Breast epithelium (tissue), 3 donors: ENCODE results near the gene STMP1.

Experiments
- POLR2A ChIP-seq: fragments of 450-650 bp; IDR thresholded peaks from one replicate; pipeline ENCODE4 v1.6.1; 2016; ENCODE audit warnings: antibody characterized with exemption, mild to moderate bottlenecking, moderate library complexity
- POLR2AphosphoS5 ChIP-seq, 3 donors: sonication (generic); formaldehyde crosslinking; IDR thresholded peaks; one replicate each; pipeline ENCODE4 v1.6.1; 2017; ENCODE audit warnings: antibody characterized with exemption in 3 of 3
- TF ChIP-seq, protein P1 (sequence below), 3 donors: fragments of 450-650 bp; IDR thresholded peaks; one replicate each; pipeline ENCODE4 v1.5.1; 2016 to 2017; ENCODE audit warnings: antibody characterized with exemption in 3 of 3, mild to moderate bottlenecking in 3 of 3, moderate library complexity in 3 of 3

DNA sequence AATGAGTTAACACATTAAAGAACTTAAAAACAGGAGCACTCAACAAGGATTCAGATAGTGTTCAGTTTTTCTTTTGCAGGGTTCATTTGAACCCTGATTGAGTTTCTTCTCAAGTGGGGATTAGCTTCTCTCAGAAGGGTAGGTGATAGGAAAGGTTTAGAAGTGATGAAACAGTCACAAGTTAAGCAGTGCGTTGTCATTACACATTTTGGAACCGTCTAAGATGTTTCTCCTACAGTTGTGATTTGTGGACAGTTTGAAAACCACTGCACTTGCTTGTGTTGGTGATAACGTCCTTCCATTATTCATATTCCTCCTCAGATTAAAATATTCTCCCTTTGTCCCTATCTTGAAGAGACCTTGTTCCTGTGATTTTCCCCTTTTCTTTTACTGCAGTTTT, 2.7 kb downstream of the STMP1 start:
- TF ChIP-seq, protein P1, sequence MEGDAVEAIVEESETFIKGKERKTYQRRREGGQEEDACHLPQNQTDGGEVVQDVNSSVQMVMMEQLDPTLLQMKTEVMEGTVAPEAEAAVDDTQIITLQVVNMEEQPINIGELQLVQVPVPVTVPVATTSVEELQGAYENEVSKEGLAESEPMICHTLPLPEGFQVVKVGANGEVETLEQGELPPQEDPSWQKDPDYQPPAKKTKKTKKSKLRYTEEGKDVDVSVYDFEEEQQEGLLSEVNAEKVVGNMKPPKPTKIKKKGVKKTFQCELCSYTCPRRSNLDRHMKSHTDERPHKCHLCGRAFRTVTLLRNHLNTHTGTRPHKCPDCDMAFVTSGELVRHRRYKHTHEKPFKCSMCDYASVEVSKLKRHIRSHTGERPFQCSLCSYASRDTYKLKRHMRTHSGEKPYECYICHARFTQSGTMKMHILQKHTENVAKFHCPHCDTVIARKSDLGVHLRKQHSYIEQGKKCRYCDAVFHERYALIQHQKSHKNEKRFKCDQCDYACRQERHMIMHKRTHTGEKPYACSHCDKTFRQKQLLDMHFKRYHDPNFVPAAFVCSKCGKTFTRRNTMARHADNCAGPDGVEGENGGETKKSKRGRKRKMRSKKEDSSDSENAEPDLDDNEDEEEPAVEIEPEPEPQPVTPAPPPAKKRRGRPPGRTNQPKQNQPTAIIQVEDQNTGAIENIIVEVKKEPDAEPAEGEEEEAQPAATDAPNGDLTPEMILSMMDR (IDR thresholded peaks at IDR 0.05), result no peak
- no peak for TF ChIP-seq POLR2AphosphoS5 (IDR thresholded peaks at IDR 0.05)
- TF ChIP-seq POLR2A, result no peak
